HUES6 (cell line): Measurements from ENCODE around the gene ANO8.

Experiments
- H3K27ac ChIP-seq: 2 replicates; pipeline ENCODE4 v1.7.0; 2013; ENCODE audit warnings: low read depth, mild to moderate bottlenecking, low read length, inconsistent platforms
- H3K27me3 ChIP-seq: 2 replicates; pipeline ENCODE4 v1.6.1; 2013; ENCODE audit warnings: low read length; ENCODE audit not compliant: control insufficient read depth, insufficient read depth
- H3K36me3 ChIP-seq: 2 replicates; pipeline ENCODE4 v1.6.1; 2013; ENCODE audit warnings: low read length; ENCODE audit not compliant: control insufficient read depth, insufficient read depth
- H3K4me1 ChIP-seq: 2 replicates; pipeline ENCODE4 v1.6.1; 2013; ENCODE audit warnings: low read length; ENCODE audit not compliant: control insufficient read depth, insufficient read depth
- H3K4me3 ChIP-seq: 2 replicates; pipeline ENCODE4 v1.5.1; 2013; ENCODE audit warnings: low read depth, low read length
- H3K9ac ChIP-seq: one replicate; pipeline ENCODE4 v1.6.1; 2013; ENCODE audit warnings: mild to moderate bottlenecking, low read length
- H3K9me3 ChIP-seq: 2 replicates; pipeline ENCODE4 v1.6.1; 2013; ENCODE audit warnings: low read depth, low read length; ENCODE audit not compliant: control insufficient read depth, insufficient read depth

ANO8 gene

DNA sequence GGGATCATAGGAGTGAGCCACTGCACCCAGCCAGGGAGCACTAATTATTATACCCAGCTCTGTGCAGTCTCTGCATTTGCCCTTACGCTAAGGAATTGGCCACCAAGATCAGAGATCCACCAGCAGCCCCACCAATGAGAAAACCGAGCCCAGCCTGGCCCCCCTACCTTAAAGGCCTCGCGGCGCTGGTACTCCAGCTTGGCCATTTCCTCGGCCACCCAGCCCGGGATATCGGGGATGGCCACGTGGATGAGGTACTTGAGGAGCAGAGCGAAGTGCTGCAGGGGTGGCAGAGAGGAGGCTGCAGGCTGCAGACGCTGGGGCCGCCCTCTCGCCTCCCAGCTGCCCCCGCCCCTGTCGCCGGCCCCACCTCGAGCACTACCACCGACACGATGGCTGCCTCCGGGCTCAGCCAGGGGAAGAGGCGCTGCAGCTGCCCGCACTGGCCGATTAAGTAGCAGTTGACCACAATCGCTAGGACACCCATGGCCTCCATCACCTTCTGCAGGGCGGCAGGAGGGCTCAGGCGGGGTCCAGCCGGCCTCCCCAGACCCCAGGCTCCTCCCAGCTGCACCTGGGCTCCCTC lies 7.5 kb downstream of the ANO8 start:
- H3K4me3 ChIP-seq, result peak overlapping the region; percentile 59
- peaks cover 13% of the 10 kb centered on the region for H3K4me1 ChIP-seq
- peaks cover 17% of the 10 kb centered on the region for H3K36me3 ChIP-seq
- no peaks in the 10 kb centered on the region for H3K9me3 ChIP-seq
- peak overlapping the region; percentile 55 for H3K9ac ChIP-seq
- H3K27ac ChIP-seq, result peak overlapping the region; percentile 37
- H3K27me3 ChIP-seq, result peaks cover 16% of the 10 kb centered on the region

- H3K9me3 ChIP-seq, result no peaks in the 10 kb centered on the region
These were observed 8.1 kb downstream of the ANO8 start for GRCh38 chr19:17326595-17326966.

GRCh38 chr19:17325881-17326594 lies 8.6 kb downstream of the ANO8 start:
- Histone ChIP-seq H3K9ac (peak overlapping the region; percentile 55), H3K4me3 (peak overlapping the region; percentile 59; the same call in 1 of the 2 replicates), H3K9me3 (no peaks in the 10 kb centered on the region), H3K27ac (no peak overlapping the region; the same call in 1 of the 2 replicates), H3K36me3 (peaks cover 26% of the 10 kb centered on the region), H3K27me3 (peaks cover 16% of the 10 kb centered on the region), H3K4me1 (peaks cover 13% of the 10 kb centered on the region)

More at GRCh38 chr19:17326595-17326966, 8.1 kb downstream of the ANO8 start:
- Histone ChIP-seq H3K27me3 (peaks cover 16% of the 10 kb centered on the region), H3K4me3 (peak overlapping the region; percentile 59), H3K36me3 (peaks cover 23% of the 10 kb centered on the region), H3K9ac (peak overlapping the region; percentile 55), H3K4me1 (peaks cover 13% of the 10 kb centered on the region), H3K27ac (peak overlapping the region; percentile 37; the same call in 1 of the 2 replicates)

DNA sequence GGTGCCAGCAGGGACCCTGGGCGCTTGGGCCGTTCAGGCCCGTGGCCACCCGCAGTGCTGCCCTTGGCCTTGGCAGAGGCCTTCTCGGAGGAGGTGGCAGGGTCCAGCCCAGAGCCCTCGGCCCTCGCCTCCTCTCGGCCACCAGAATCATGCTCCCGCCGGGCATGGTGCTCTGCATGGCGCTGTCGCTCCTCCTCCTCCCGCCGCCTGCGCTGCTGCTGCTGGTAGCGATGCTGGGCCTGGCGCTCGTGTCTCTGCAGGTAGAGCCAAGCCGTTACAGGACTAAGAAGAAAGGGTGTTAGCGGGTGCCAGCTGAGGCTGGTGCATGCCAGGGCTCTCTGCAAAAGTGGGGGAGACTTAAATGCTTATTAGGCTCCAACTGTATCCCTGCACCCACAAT lies 9.5 kb downstream of the ANO8 start:
- Histone ChIP-seq H3K27ac (no peak overlapping the region), H3K27me3 (peaks cover 13% of the 10 kb centered on the region), H3K4me1 (peaks cover 13% of the 10 kb centered on the region), H3K9me3 (no peaks in the 10 kb centered on the region), H3K36me3 (peaks cover 33% of the 10 kb centered on the region), H3K4me3 (no peak overlapping the region), H3K9ac (no peak overlapping the region)

DNA sequence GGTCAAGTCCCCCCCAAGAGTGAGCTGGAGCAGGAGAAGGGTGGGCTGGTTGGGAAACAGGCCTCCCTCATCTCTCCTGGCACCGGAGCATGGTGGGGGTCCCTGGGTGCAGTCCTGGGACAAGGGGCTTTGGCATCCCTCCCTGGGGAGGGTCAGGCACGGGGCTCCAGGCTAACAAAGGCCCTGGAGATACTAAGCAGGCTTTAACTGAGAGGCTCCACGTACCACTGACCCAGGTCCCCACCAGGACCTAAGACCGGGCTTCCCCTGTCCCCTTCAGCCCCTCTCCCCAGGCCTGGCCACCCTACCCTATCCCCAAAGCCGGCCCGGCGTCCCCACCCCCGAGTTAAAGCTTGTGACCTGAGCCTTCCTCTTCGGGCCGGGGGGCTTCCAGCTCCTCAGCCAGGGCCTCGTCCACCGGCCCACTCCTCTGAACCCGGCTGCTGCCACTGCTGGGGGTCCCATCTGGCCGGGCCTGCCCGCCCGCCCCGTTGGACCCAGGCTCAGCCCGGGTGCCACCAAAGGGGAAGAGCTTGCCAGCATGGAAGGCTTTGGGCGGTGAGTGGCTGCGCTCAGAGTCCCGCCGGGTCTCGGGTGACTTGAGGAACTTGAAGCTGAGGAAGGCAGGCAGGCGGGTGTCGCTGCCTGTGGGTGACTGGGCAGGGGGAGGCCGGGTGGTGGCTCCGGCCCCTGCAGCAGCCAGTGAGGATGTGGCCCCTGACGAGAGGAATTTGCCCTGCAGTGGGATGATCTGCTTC lies 10.1 kb downstream of the ANO8 start:
- Histone ChIP-seq H3K4me1 (peaks cover 13% of the 10 kb centered on the region), H3K9me3 (no peaks in the 10 kb centered on the region), H3K27ac (no peak overlapping the region), H3K9ac (no peak overlapping the region), H3K4me3 (no peak overlapping the region), H3K27me3 (peaks cover 8% of the 10 kb centered on the region), H3K36me3 (peaks cover 38% of the 10 kb centered on the region)

GRCh38 chr19:17323964-17324332 lies 10.7 kb downstream of the ANO8 start:
- Histone ChIP-seq H3K27me3 (peaks cover 2% of the 10 kb centered on the region; the same call in 1 of the 2 replicates), H3K9ac (no peak overlapping the region), H3K4me3 (no peak overlapping the region), H3K36me3 (peaks cover 44% of the 10 kb centered on the region), H3K27ac (no peak overlapping the region), H3K9me3 (no peaks in the 10 kb centered on the region), H3K4me1 (peaks cover 13% of the 10 kb centered on the region)

GRCh38 chr19:17323300-17323963 lies 11.2 kb downstream of the ANO8 start:
- Histone ChIP-seq H3K4me1 (peaks cover 13% of the 10 kb centered on the region), H3K27ac (no peak overlapping the region), H3K36me3 (peaks cover 46% of the 10 kb centered on the region), H3K9ac (no peak overlapping the region), H3K9me3 (no peaks in the 10 kb centered on the region), H3K4me3 (no peak overlapping the region), H3K27me3 (no peaks in the 10 kb centered on the region)

GRCh38 chr19:17322854-17323253 lies 11.8 kb downstream of the ANO8 start:
- Histone ChIP-seq H3K27me3 (no peaks in the 10 kb centered on the region), H3K4me3 (no peak overlapping the region), H3K9ac (no peak overlapping the region), H3K27ac (no peak overlapping the region), H3K4me1 (peaks cover 13% of the 10 kb centered on the region), H3K36me3 (peaks cover 46% of the 10 kb centered on the region), H3K9me3 (no peaks in the 10 kb centered on the region)

GRCh38 chr19:17321655-17322489 lies 12.8 kb downstream of the ANO8 start:
- no peak overlapping the region for H3K9ac ChIP-seq
- peaks cover 7% of the 10 kb centered on the region; the same call in 1 of the 2 replicates for H3K4me1 ChIP-seq
- no peak overlapping the region for H3K4me3 ChIP-seq
- no peaks in the 10 kb centered on the region for H3K27me3 ChIP-seq
- H3K27ac ChIP-seq, result no peak overlapping the region
- no peaks in the 10 kb centered on the region for H3K9me3 ChIP-seq
- peaks cover 46% of the 10 kb centered on the region for H3K36me3 ChIP-seq

- H3K27me3 ChIP-seq, result no peaks in the 10 kb centered on the region
- no peaks in the 10 kb centered on the region for H3K9me3 ChIP-seq
- H3K4me1 ChIP-seq, result no peaks in the 10 kb centered on the region
- peaks cover 55% of the 10 kb centered on the region for H3K36me3 ChIP-seq
- H3K27ac ChIP-seq, result no peak overlapping the region
- no peak overlapping the region for H3K9ac ChIP-seq
- H3K4me3 ChIP-seq, result no peak overlapping the region
These were observed 14.2 kb downstream of the ANO8 start for GRCh38 chr19:17320435-17320834.
